HepG2 (cell line): Measurements from ENCODE around the gene TPD52L2. TPM values are rescaled to one million over a fixed set of nuclear protein-coding genes. Genes with fewer than 3 reads are reported as not detected.
A peak's percentile ranks its signal among the peaks of the same experiment; 100 is the strongest.

Source experiments
- CBX2 ChIP-seq, 2 experiments: fragments of 200-600 bp in 1 of 2; sonication (generic); formaldehyde crosslinking in 1 of 2; IDR thresholded peaks; 2 replicates each; pipeline versions ENCODE4 v1.7.0 to v1.8.1; 2018 to 2022; ENCODE audit warnings: low read depth in 2 of 2, low read length in 1 of 2, mild to moderate bottlenecking in 1 of 2, missing genetic modification reagents in 1 of 2
- E2F5 ChIP-seq: sonication (generic); formaldehyde crosslinking; conservative IDR thresholded peaks from 2 replicates; pipeline ENCODE4 v1.4.0; 2020; ENCODE audit warnings: missing genetic modification reagents
- EP300 ChIP-seq, 3 experiments: sonication (generic) in 1 of 3; formaldehyde crosslinking in 1 of 3; IDR thresholded peaks; 2 replicates each; pipeline versions ENCODE4 v1.5.1 to v1.6.1; 2011 to 2020; ENCODE audit warnings: low read depth in 2 of 3, low read length in 2 of 3, borderline replicate concordance in 1 of 3, improper control_type of control experiment in 1 of 3, mild to moderate bottlenecking in 1 of 3, missing genetic modification reagents in 1 of 3, moderate library complexity in 1 of 3
- GFI1 ChIP-seq: sonication (generic); formaldehyde crosslinking; IDR thresholded peaks from 2 replicates; pipeline ENCODE4 v1.5.0; 2020; ENCODE audit warnings: missing genetic modification reagents, mild to moderate bottlenecking, borderline replicate concordance
- GLMP ChIP-seq: sonication (generic); formaldehyde crosslinking; IDR thresholded peaks from 2 replicates; pipeline ENCODE4 v1.9.0; 2021; ENCODE audit warnings: missing genetic modification reagents, mild to moderate bottlenecking, borderline replicate concordance
- HDAC1 ChIP-seq: sonication (generic); formaldehyde crosslinking; IDR thresholded peaks from 2 replicates; pipeline ENCODE4 v1.5.1; 2020; ENCODE audit warnings: mild to moderate bottlenecking, missing genetic modification reagents
- IKZF1 ChIP-seq: fragments of 450-650 bp; IDR thresholded peaks from 2 replicates; pipeline ENCODE4 v1.7.1; 2016
- MEIS2 ChIP-seq: sonication (generic); formaldehyde crosslinking; IDR thresholded peaks from 2 replicates; pipeline ENCODE4 v1.9.0; 2021; ENCODE audit warnings: mild to moderate bottlenecking, missing genetic modification reagents
- REPIN1 ChIP-seq: sonication (generic); formaldehyde crosslinking; IDR thresholded peaks from 2 replicates; pipeline ENCODE4 v1.8.0; 2022; ENCODE audit warnings: missing genetic modification reagents, low read depth, mild to moderate bottlenecking, borderline replicate concordance
- TCF7L2 ChIP-seq: IDR thresholded peaks from 2 replicates; pipeline ENCODE4 v1.6.1; 2011; ENCODE audit warnings: mild to moderate bottlenecking, low read depth, low read length, moderate library complexity
- TP53 ChIP-seq: sonication (generic); formaldehyde crosslinking; conservative IDR thresholded peaks from 2 replicates; pipeline ENCODE4 v1.4.0; 2020; ENCODE audit warnings: missing genetic modification reagents
- ZMYM4 ChIP-seq: sonication (generic); formaldehyde crosslinking; IDR thresholded peaks from 2 replicates; pipeline ENCODE4 v1.8.1; 2023; ENCODE audit warnings: mild to moderate bottlenecking, missing genetic modification reagents
- ZNF503 ChIP-seq: sonication (generic); formaldehyde crosslinking; IDR thresholded peaks from 2 replicates; pipeline ENCODE4 v1.4.0; 2020; ENCODE audit warnings: missing genetic modification reagents
- ZNF607 ChIP-seq: sonication (generic); formaldehyde crosslinking; IDR thresholded peaks from 2 replicates; pipeline ENCODE4 v1.5.1; 2020; ENCODE audit warnings: missing genetic modification reagents, mild to moderate bottlenecking, borderline replicate concordance
- ZNF646 ChIP-seq: sonication (generic); formaldehyde crosslinking; IDR thresholded peaks from 2 replicates; pipeline ENCODE4 v1.9.0; 2021; ENCODE audit warnings: mild to moderate bottlenecking, missing genetic modification reagents
- ZNF713 ChIP-seq: sonication (generic); formaldehyde crosslinking; IDR thresholded peaks from 2 replicates; pipeline ENCODE4 v1.4.0; 2020; ENCODE audit warnings: mild to moderate bottlenecking, missing genetic modification reagents
- polyA plus RNA-seq, 8 experiments: library from polyadenylated mRNA; depleted of rRNA in 3 of 8; stranded (reverse) in 7 of 8; unstranded in 1 of 8; fragments of >200 nt; fragmentation: Illumina TruSeq in 4 of 8; extraction: Trizol in 4 of 8; gene quantifications; 2 replicates each; pipeline versions ENCODE4 v1.2.1 to v1.2.3, GENCODE V29; 2011 to 2016; ENCODE audit warnings: low read depth in 4 of 8, missing spikeins in 1 of 8, mixed read lengths in 1 of 8; ENCODE audit not compliant: insufficient read depth in 1 of 8
- total RNA-seq, 5 experiments: library from RNA; depleted of rRNA; stranded (reverse); fragments of >200 nt; fragmentation: Illumina TruSeq; extraction: Trizol; gene quantifications; 2 replicates each; pipeline ENCODE4 v1.2.3, GENCODE V29; 2016; ENCODE audit warnings: low read depth in 1 of 5

TPD52L2 gene
- total and polyA plus RNA-seq, 2 of the 13 experiments (the other 11 are each of a cell fraction or from before 2014, with no cell fraction given) = 156 to 184 TPM

GRCh38 chr20:63864978-63865640, at the start of gene TPD52L2 (continued):
- TF ChIP-seq ZNF646 (CRISPR knock-in tag) (peak; percentile 63; the same call in 1 of the 2 replicates), GLMP (CRISPR knock-in tag) (no peak; the same call in 1 of the 2 replicates), MEIS2 (CRISPR knock-in tag) (peak; percentile 89; the same call in 1 of the 2 replicates), REPIN1 (CRISPR knock-in tag) (peak; percentile 97), E2F5 (CRISPR knock-in tag) (peak; percentile 94), ZNF607 (CRISPR knock-in tag) (peak; percentile 94; the same call in 1 of the 2 replicates), EP300 (IDR thresholded peaks at IDR 0.05; ENCODE audit: low read depth in 2 of 2, low read length in 2 of 2) (peak; percentile 34 to 48; a peak in 1 of 4 replicates), EP300 (CRISPR knock-in tag; IDR thresholded peaks at IDR 0.05; ENCODE audit: borderline replicate concordance) (no peak), IKZF1 (no peak), ZNF713 (CRISPR knock-in tag) (no peak; the same call in 1 of the 2 replicates), TP53 (CRISPR knock-in tag) (peak; percentile 94), HDAC1 (CRISPR knock-in tag) (peak; percentile 99), TCF7L2 (no peak), GFI1 (peak; percentile 75; the same call in 1 of the 2 replicates), ZNF503 (CRISPR knock-in tag) (peak; percentile 74; the same call in 1 of the 2 replicates), ZMYM4 (CRISPR knock-in tag) (peak; percentile 86), CBX2 (IDR thresholded peaks at IDR 0.05; ENCODE audit: low read depth, low read length) (no peak; the same call in 1 of the 2 replicates), CBX2 (CRISPR knock-in tag; IDR thresholded peaks at IDR 0.05; ENCODE audit: low read depth) (peak; percentile 97)
